Measurements from ENCODE around the gene TEAD4.

Gene TEAD4

GRCh38 chr12:3043406-3043805, 84.2 kb downstream of the TEAD4 start:
- Mint-ChIP-seq H3K27me3 (peaks cover 28% of the 10 kb centered on the region), H3K9me3 (no peaks in the 10 kb centered on the region), H3K4me3 (no peak overlapping the region), H3K4me1 (no peaks in the 10 kb centered on the region), H3K27ac (no peak overlapping the region), H3K36me3 (no peaks in the 10 kb centered on the region)

DNA sequence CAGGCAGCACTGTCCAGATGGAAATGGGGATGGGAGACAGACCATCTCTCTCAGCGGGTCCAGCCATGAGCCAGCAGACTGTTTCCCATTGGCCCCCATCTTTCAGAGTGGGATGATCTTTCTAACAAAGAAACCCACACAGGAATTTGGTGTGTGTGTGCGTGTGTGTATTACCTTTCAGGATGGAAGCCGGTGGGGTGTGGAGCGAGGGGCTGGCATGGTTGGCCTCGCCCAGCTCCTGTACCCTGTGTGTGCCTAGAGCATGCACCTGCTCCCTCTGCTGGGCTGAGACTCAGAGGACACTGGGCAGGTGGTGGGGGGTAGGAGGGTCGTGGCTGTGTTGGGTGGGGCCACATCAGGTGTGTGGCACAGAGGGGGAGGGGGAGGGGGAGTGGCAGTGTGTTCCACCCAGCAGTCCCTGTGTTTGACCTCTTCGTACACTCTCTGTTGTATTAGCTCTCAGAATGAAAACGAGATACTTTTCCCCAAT, 85.0 kb downstream of the TEAD4 start:
- no peaks in the 10 kb centered on the region for H3K36me3 Mint-ChIP-seq
- no peak overlapping the region for H3K4me3 Mint-ChIP-seq
- H3K27me3 Mint-ChIP-seq: peaks cover 28% of the 10 kb centered on the region
- H3K27ac Mint-ChIP-seq: no peak overlapping the region
- no peaks in the 10 kb centered on the region for H3K4me1 Mint-ChIP-seq
- no peaks in the 10 kb centered on the region for H3K9me3 Mint-ChIP-seq

GRCh38 chr12:3045494-3045893, 86.3 kb downstream of the TEAD4 start:
- H3K36me3 Mint-ChIP-seq: no peaks in the 10 kb centered on the region
- no peaks in the 10 kb centered on the region for H3K4me1 Mint-ChIP-seq
- no peak overlapping the region for H3K4me3 Mint-ChIP-seq
- no peak overlapping the region for H3K27ac Mint-ChIP-seq
- no peaks in the 10 kb centered on the region for H3K9me3 Mint-ChIP-seq
- peaks cover 30% of the 10 kb centered on the region for H3K27me3 Mint-ChIP-seq

GRCh38 chr12:3045989-3046388, 86.8 kb downstream of the TEAD4 start:
- Mint-ChIP-seq H3K27ac (no peak overlapping the region), H3K9me3 (no peaks in the 10 kb centered on the region), H3K36me3 (no peaks in the 10 kb centered on the region), H3K27me3 (peaks cover 30% of the 10 kb centered on the region), H3K4me3 (no peak overlapping the region), H3K4me1 (no peaks in the 10 kb centered on the region)

DNA sequence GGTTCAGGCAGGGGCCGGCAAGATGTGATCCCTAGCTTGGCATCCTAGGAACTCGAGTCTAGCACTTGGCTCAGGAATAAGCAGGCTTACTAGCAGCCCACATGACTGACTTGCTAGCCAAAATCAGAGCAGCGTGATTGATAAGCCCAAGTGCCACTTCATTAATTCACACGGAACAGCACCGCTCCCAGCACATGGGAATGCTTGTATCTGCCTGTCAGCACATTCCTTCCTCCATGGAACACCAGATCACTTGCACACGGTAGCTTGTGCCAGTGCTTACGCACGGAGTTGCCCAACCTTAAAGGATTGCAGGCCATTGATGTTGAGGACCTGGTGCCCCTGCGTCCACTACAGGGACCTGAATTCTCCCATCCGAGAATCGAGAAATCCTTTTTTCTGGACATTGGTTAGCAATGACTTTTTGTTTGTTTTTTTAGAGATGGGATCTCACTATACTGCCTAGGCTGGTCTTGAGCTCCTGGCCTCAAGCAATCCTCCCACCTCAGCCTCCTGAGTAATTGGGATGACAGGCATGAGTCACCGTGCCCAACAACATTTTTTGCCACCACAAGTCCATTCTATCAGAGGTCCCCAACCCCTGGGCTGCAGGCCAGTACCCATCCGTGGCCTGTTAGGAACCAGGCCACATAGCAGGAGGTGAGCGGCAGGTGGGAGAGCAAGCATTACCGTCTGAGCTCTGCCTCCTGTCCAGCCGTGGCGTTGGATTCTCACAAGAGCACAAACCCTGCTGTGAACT, 87.4 kb downstream of the TEAD4 start:
- Mint-ChIP-seq H3K9me3 (no peaks in the 10 kb centered on the region), H3K4me1 (no peaks in the 10 kb centered on the region), H3K27ac (no peak overlapping the region), H3K4me3 (no peak overlapping the region), H3K27me3 (peaks cover 31% of the 10 kb centered on the region), H3K36me3 (no peaks in the 10 kb centered on the region)

- Mint-ChIP-seq H3K27me3 (peaks cover 22% of the 10 kb centered on the region), H3K9me3 (no peaks in the 10 kb centered on the region), H3K4me3 (no peak overlapping the region), H3K4me1 (no peaks in the 10 kb centered on the region), H3K36me3 (no peaks in the 10 kb centered on the region), H3K27ac (no peak overlapping the region)
Observed at GRCh38 chr12:3047961-3048360, 88.8 kb downstream of the TEAD4 start.

- Mint-ChIP-seq H3K27me3 (peaks cover 20% of the 10 kb centered on the region), H3K27ac (no peak overlapping the region), H3K4me3 (no peak overlapping the region), H3K4me1 (no peaks in the 10 kb centered on the region), H3K36me3 (no peaks in the 10 kb centered on the region), H3K9me3 (no peaks in the 10 kb centered on the region)
Observed at GRCh38 chr12:3048540-3048939, 89.3 kb downstream of the TEAD4 start.

DNA sequence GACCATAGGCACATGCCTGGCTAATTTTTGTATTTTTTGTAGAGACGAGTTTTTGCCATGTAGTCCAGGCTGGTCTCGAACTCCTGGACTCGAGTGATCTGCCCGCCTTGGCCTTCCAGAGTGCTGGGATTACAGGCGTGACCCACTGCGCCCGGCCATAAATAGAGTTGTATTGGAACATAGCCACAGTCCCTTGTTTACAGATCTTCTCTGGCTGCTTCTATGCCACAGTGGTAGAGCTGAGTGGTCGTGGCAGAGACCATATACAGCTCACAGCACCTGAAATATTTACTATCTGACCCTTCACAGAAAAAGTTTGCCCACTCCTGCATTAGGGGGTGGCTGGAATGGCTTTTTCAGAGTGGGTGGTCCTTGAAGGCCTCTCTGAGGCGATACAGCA, 90.0 kb downstream of the TEAD4 start:
- Mint-ChIP-seq H3K27ac (no peak overlapping the region), H3K4me3 (no peak overlapping the region), H3K27me3 (peaks cover 16% of the 10 kb centered on the region), H3K4me1 (no peaks in the 10 kb centered on the region), H3K36me3 (no peaks in the 10 kb centered on the region), H3K9me3 (no peaks in the 10 kb centered on the region)

- Mint-ChIP-seq H3K36me3 (no peaks in the 10 kb centered on the region), H3K27me3 (peaks cover 16% of the 10 kb centered on the region), H3K9me3 (no peaks in the 10 kb centered on the region), H3K27ac (no peak overlapping the region), H3K4me3 (no peak overlapping the region), H3K4me1 (no peaks in the 10 kb centered on the region)
Observed at GRCh38 chr12:3049611-3050249, 90.5 kb downstream of the TEAD4 start.

DNA sequence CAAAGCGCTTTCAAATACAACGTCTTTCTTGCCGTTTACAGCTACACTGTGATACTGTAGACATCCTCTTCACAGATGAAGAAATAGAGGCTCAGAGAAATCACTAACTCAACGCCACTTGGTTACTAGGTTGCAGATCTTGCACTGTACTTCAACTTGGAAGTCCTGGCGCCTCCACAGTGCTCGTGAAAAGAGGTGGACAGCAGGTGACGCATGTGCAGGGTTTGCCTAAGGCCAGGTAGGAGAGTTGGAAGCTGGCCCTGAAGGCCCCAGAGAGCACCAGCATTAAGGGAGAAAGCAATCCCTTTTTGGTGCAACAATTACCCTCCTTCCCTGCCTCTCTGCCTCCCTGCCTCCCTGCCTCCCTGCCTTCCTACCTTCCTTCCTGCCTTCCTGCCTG, 95.2 kb downstream of the TEAD4 start:
- no peaks in the 10 kb centered on the region for H3K4me1 Mint-ChIP-seq
- no peaks in the 10 kb centered on the region for H3K9me3 Mint-ChIP-seq
- peaks cover 9% of the 10 kb centered on the region for H3K27me3 Mint-ChIP-seq
- H3K27ac Mint-ChIP-seq: no peak overlapping the region
- H3K36me3 Mint-ChIP-seq: no peaks in the 10 kb centered on the region
- no peak overlapping the region for H3K4me3 Mint-ChIP-seq

- no peaks in the 10 kb centered on the region for H3K9me3 Mint-ChIP-seq
Observed at GRCh38 chr12:3055026-3055703, 96.0 kb downstream of the TEAD4 start.

GRCh38 chr12:3055704-3056467, 96.7 kb downstream of the TEAD4 start:
- Mint-ChIP-seq H3K27me3 (peaks cover 12% of the 10 kb centered on the region), H3K4me1 (no peaks in the 10 kb centered on the region), H3K9me3 (no peaks in the 10 kb centered on the region), H3K27ac (no peak overlapping the region), H3K36me3 (no peaks in the 10 kb centered on the region), H3K4me3 (no peak overlapping the region)

More at GRCh38 chr12:3055026-3055703, 96.0 kb downstream of the TEAD4 start:
- no peak overlapping the region for H3K4me3 Mint-ChIP-seq
- no peaks in the 10 kb centered on the region for H3K36me3 Mint-ChIP-seq
- no peak overlapping the region for H3K27ac Mint-ChIP-seq
- no peaks in the 10 kb centered on the region for H3K4me1 Mint-ChIP-seq
- H3K27me3 Mint-ChIP-seq: peaks cover 10% of the 10 kb centered on the region

GRCh38 chr12:3061059-3061458, 101.9 kb downstream of the TEAD4 start:
- H3K27ac Mint-ChIP-seq: no peak overlapping the region
- H3K4me3 Mint-ChIP-seq: no peak overlapping the region
- no peaks in the 10 kb centered on the region for H3K4me1 Mint-ChIP-seq
- peaks cover 2% of the 10 kb centered on the region for H3K36me3 Mint-ChIP-seq
- peaks cover 8% of the 10 kb centered on the region for H3K9me3 Mint-ChIP-seq
- peaks cover 21% of the 10 kb centered on the region for H3K27me3 Mint-ChIP-seq

DNA sequence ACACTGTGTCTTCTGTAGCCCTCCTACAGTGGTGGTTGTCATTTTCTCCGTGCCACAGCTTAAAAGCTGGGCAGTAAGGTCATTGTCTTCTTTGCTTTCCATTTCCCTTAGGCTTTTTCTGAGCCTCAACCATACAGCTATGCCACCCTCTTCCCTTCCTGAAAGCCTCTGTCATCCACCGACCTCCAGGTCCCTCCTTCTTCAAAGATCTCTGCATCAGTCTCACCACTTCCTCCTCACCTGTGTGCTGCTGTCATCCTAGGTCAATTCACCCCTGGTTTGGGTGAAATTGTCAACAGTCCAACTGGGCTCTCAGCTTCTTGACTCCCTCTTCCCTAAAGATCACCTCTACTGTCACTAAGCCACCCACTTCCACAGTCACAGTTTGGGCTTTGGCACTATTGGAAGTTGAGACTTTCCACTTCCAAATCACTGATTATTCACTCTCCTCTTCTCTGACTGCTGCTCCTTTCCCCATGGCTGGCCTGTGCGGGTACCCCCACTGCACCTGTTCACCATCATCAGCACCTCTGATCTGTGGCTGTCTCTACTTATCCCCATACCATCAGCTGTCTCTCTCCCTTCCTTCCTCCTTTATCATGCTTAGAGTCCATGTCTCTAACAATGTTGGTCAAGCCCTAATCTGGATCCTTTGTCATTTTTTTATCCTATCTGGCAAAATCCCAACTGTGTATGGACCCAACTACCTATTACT, 102.5 kb downstream of the TEAD4 start:
- Mint-ChIP-seq H3K36me3 (peaks cover 2% of the 10 kb centered on the region), H3K4me3 (no peak overlapping the region), H3K27ac (no peak overlapping the region), H3K4me1 (no peaks in the 10 kb centered on the region), H3K9me3 (peaks cover 8% of the 10 kb centered on the region), H3K27me3 (peaks cover 21% of the 10 kb centered on the region)

- Mint-ChIP-seq H3K9me3 (peaks cover 8% of the 10 kb centered on the region), H3K36me3 (peaks cover 2% of the 10 kb centered on the region), H3K27ac (no peak overlapping the region), H3K4me3 (no peak overlapping the region), H3K27me3 (peaks cover 23% of the 10 kb centered on the region), H3K4me1 (no peaks in the 10 kb centered on the region)
Observed at GRCh38 chr12:3065300-3065699, 106.1 kb downstream of the TEAD4 start.
